HS-27A (cell line): ENCODE measurements around the gene LYL1.

Experiments used
- DNase-seq: peaks from one replicate; pipeline ENCODE4 v3.0.0-alpha.2; 2012; ENCODE audit warnings: low read depth, missing footprints

Gene LYL1

DNA sequence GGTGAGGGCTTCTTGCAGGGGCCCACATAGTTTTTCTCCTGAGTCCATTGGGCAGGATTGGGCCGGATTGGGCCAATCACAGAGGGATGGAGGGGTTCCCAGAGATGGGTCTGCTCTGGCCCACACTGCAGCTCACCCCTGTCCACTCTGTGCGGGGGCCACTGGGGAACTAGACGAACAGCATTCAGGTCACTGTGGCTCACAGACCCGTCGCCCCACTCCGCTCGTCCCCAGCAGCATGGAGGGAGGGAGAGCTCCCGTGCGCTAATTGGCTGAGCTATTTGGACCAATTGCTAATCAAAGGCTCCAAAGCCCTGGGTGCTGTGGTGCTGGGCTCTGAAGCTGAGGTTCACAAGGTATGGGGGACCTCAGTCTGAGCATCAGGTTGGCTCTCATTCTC lies 26.7 kb upstream of the LYL1 start:
- DNase-seq: no peak

DNA sequence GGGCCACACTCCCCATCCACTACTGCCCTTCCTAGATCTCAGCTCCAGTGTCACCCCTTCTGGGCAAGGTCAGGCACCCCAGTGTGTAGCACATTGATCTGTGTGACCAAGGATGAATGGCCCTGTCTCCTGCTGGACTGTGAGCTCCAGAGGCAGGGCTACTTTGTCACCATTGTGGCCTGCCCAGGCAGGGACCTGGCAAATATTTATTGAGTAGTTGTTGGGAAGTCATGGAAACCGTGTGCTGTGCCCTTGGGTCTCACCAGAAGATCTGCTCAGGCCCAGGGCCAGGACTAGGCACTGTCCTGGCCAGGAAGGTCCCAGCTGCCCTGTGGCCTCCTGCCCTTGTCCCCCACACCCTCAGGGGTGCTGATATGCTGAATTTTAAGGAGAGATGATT lies 25.9 kb upstream of the LYL1 start:
- no peak for DNase-seq

DNA sequence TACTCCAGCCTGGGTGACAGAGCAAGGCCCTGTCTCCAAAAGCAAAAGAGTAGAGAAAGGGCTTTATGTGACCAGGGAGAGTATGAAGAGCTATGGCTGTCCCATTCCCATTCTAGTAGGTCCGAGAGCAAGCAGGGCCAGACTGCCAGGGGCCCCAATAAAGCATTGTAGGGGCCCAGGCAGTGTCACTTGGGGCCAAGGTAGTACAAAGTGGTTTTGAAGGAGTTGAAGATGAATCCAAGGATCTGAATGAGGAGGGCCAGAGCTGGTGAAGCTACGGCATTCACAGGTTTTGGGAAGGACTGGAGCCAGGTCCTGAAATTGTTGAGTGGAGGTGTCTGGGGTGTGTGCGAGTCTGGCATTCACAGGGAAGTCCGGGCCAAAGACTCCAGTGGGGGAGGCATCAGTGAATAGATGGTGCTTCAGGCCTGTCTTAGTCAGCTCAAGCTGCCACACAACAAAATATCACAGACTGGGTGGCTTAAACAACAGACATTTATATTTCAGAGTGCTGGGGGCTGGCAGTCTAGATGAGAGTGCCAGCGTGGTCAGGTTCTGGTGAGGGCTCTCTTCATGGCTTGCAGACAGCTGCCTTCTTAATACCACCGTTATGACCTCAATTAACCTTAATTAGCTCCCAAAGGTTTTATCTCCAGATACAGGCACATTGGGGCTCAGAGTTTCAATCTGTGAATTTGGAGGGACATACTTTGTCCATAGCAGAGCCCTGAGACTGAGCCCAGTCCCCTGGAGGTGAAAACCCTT lies 25.3 kb upstream of the LYL1 start:
- DNase-seq: no peak

DNA sequence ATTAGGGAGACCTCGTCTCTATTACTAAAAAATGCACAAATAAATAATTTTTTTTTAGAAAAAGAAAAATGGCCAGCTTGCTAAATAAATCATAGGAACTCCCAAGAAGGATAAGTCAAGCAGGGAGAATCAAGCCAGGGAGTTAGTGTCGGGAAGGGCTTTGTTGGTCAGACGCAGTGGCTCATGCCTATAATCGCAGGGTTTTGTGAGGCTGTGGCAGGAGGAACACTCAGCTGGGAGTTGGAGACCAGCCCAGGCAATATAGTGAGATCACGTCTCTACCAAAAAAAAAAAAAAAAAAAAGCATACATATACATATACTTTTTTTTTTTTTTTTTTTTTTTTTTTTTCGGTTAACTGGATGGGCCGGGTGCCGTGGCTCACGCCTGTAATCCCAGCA lies 24.4 kb upstream of the LYL1 start:
- DNase-seq: no peak

DNA sequence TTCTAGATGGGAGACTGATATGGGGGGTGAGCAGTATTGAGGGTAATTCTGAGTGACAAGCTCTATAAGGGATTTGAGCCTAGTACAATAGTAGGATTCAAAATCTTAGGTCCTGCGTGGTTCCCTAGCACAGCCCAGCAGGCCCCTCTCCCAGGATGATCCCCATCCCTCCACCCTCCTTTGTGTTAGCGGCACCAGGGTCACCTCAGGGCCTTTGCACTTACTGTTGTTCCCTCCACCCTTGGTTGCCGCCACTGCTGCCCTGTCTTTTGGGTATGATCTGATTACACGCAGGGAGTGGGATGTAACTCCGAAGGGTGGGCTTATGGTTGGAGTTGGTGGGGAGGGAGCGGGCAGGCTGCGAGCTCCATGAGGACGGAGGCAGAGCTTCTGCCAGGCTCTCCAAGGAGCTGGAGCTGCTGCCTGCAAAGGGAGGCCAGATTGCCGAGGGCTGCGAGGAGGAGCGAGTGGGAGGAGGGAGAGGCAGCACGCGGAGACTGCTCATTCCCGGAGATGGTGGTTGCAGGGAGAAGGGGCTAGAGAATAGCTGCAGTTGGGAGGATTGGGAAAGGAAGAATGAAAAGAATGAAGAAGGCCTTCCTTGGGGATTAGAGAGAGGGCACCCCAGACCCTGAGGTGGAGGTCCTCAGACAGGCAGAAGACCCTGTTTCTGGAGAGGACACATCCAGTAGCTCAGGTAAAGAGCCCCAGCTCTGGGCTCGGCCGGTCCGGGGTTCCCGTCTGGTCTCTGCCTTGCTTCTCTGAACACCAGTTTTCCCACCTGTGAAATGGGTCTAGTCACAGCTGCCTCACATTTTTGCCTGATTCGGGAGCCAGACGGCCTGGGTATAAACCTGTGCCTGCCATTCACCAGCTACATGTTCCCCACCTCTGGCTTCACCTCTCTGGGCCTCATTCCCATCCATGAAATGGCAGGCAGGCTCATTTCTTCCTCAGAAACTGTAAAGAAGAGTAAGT lies 20.6 kb upstream of the LYL1 start:
- DNase-seq: no peak

DNA sequence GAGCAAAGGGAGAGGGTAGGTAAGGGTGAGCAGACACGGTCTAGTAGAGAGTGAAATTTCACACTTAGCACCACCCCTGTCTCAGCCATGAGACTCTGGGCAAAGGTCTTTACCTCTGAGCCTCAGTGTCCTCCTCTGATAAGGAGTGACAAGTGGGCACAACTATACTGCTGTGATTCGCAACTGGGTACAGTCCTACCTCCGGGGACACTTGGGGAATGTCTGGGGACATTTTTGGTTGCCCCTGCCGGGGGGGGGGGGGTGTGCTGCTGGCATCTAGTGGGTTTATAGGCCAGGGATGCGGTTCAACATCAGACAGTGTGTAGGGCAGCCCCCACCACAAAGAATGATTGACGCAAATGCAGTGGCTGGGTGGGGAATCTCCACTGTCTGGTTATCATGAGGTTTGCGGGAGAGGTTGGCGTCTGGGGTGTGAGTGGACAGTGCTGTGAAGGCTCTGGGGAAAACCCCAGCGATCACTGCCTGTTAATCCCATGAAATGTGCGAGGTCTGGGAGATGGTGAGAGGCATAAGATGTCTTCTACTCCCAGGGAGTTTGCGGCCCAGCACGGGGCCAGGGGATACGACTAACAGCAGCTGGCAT lies 19.7 kb upstream of the LYL1 start:
- no peak for DNase-seq

DNA sequence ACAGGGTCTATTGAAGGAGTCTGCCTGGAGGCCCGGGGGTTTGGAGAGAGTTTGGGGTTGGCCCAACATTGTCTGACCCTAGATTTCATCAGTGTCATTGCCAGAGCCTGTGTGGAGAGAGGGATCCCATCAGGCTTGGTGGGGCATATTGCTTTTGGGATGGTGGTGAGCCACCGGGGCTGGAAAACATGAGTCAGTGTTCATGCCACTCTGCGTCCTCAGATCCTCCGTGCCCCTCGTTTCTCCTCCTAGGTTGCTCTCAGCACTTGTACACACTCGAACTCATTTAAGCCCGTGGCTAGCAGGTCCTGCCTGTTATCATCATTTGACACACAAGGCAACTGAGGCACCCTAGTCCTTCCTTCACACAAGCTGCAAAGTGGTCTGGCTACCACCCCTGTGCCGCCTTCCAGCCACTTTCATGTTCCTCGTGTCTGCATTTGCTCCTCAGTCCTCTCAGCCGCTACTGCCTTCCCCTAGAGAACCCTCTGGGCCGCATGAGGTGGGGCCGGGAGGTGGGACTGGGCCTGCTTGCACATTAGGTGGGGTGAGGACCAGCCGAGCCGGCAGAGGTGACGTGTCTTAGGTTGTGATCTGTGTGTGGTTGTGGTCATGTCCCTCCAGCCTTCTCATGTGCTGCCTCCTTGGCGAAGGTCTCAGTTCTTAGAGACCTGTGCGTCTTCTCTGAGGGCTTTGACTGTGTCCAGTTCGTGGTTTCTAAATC lies 19.1 kb upstream of the LYL1 start:
- no peak for DNase-seq

DNA sequence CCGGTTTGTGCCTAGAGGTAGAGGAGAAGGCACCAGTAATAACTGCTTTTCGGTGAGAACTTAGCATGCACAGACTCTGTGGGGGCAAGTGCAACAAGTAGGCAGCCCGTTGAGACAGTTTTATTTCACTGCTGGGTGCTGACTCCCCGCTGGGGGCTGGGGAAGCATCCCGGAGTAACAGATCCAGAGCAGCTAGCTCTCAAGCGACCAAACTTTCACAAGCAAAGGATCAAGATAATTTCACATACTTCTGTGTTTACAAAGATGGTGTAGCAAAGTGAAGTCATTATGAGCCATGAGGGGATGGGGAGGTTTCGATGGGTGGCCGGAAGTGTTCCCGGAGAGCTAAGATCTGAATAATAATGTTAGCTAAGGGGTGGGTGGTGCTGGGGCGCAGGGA lies 18.2 kb upstream of the LYL1 start:
- no peak for DNase-seq

DNA sequence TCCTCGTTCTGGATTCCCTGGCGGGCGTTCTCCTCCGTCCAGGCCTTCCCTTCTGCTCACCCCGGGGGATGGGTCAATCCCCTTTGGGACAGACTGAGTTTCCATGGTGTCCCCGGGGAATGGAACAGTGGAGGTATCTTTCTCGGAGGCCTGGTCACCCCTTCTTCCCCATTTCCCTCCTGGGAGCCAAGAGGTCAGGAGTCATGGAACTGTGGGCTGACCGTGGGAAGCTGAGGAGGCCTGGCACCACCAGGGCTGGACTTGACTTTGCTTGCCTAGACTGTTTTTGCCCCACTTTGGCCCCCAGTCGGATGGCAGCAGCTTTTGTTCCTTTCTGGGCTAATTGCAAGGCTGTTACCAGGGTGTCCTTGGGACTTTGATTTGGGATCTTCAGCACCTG lies 17.4 kb upstream of the LYL1 start:
- no peak for DNase-seq

DNA sequence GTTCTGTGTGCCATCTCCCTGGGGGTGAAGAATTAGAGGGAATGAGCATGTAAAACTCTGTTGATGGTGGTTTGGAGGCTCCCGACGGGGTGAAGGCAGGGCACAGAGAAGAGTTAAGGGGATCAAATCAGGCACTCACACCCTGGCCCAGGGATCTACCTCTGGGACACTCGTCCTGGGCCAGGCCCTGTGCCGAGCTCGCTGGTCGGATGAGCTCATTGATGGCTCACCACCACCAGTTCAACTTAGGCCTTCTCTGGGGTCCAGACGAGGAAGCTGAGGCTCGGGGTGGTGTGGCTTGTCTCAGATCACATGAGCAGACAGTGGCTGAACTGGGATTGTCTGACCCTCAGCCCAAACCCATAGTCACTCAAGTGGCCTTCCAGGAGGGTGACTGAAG lies 17.0 kb upstream of the LYL1 start:
- no peak for DNase-seq

DNA sequence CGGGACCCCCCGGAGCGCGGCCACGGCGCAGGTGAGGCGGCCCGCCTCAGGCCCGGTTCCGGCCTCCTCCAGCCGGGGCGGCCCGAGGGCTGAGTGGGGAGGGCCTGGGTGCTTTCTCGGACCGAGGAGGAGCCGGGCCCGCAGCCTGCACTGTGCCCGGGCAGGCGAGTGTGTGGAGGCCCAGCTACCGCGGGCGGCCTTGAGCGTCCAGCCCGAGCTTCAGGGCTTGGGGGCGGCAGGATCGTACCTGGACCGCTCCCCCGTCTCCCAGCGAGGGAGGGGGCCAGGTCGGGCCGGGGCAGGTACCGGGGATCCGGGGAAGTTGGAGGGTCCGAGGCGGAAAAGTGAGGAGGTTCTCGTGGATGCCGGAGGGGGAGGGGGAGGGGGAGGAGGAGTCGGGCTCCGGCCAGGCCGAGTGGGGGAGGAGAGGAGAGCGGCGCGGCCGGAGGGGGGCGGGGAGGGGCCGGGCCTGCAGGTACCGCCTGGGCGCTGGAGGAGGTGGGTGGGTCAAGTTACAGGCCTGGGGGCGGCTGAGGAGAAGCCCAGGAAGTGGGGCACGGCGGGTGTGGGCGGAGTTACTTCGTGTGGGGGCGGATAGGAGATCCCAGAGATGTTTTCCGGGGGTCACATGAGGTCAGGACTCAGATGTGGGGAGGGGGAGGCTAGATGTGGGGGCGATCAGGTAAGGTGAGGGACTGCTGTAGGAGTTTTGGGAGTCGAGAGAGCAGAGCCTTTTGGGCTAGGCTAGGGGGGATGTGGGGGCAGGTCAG lies 16.0 kb upstream of the LYL1 start:
- DNase-seq: no peak

DNA sequence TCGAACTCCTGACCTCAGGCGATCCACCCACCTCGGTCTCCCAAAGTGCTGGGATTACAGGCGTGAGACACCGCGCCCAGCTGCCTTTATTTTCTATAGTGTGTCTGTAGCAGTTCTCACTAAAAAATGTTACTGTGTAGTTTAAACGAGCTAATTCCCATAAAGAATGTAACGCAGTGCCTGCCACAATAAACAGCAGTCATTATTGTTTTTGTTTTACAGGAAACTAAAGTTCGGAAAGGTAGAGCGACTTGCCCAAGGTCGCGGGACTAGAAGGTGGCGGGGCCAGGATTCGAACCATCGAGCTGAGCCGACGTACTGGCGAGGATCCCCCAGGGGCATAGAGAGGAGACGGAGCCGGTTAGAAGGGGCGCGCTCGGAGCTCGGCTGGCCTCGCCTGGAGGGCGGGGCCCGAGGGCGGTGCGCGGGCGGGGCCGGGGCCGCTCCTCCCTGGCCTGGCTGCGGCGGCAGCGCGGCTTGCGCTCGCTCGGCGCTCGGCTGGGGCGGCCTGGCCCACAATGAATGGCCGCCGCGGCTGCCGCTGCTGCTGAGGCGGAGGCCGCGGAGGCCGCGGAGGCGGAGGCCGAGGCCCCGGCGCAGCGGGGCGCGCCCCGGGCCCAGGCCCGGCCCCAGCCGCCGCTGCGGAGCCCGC lies 15.2 kb upstream of the LYL1 start, which contains the start of gene NACC1:
TSS of gene NACC1 (plus strand) at position 493 of the 652 bp plus-strand sequence. CDS start 16,944 bp downstream, outside the sequence.
- no peak for DNase-seq

DNA sequence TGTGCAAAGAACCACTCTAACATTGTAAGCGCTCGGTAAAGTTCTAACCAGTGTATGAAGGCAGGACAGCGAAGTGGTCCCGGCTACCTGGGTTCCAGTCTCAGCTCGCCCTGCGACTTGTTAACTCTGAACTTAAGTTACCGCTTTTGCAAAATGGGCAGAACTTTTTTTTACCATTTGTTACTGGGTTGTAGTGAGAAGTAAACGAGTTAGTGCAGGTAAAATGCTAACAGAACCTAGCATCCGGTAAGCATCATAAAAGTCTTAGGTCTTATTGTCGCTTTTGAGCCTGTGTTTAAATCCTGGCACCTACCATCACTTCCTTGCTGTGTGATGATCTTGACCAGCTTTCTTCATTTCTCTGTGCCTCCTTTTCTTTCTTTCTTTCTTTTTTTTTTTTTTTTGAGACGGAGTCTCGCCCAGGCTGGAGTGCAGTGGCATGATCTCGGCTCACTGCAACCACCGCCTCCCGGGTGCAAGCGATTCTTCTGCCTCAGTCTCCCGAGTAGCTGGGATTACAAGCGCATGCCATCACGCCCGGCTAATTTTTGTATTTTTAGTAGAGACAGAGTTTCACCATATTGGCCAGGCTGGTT lies 14.6 kb upstream of the LYL1 start:
- DNase-seq: no peak

DNA sequence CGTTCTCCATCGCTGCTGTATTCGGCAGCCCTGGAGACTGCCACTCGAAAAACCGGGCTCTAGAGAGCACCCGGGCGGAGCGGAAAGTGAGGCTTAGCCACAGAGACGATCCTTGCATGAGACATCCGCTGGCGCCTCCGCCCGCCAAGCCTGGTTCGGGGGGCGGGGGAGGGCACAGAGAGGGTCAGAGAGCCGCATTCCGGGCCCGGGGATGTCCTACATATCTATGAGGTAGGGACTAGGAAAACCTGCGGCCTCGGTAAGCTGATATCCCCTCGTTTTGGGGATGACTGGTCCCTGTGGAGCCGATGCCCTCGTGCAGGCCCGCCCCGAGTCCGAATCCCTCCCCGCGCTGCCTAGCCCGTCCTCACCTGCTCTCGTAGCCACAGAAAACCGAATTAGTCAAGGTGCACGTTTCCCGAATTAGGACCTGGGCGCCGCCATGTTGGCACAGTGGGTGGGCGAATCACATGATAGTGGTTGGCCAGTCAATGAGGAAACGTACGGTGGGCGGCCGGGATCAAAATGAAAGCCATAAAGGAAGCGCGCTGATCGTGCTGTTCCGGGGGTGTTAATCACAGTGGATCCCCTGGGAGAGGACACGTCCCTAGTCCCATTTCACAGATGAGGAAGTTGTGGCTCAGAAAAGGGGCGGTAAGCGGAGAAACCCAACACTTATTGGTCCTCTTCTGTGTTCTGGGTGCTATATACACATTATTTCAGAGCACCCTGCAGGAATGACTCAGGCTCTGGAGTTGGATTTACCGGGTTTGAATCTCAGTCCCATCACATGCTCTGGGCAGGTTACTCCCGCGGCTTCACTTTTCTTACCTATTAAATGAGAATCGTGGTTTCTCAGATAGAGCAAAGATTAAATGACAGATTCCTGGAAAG lies 13.9 kb upstream of the LYL1 start, which contains the start of gene TRMT1:
TSS of gene TRMT1 (minus strand) at position 459 of the 894 bp plus-strand sequence. CDS start at position 118, 341 bp downstream.
- peak; percentile 82 for DNase-seq

DNA sequence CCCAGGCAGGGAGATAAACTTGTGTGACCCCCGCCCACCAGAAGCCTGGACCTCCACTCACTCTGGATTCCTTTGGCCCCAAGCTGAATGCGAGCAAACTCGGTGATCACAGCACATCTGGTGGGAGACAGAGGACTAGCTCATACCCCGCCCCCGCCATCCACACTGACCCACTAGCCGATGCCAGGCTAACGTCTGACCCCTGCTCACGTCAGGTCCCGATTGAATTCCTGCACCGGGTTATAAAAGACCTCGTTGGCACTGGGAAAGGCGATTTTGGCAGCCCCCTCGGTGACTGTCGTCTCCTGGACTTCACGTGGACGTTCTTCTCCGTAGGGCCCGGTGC lies 13.3 kb upstream of the LYL1 start:
- DNase-seq: no peak

DNA sequence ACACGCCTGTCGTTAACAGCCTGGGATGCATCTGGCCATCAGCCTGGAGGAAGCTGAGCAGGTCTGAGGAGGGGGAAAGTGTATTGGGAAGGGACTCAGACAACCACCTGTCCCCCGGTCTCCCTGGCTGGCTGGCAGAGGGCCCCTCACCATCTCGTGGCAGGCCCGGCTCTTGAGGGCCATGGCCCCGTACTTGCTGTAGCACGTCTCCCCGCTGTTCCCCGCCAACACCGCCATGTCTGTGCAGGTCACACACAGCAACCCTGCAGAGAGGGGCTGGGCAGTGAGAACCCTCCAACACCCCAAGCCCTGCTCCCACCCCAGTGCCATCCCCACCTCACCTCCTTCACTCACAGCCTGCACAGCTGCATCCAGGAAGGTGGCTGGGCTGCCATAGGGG lies 9.9 kb upstream of the LYL1 start:
- DNase-seq: no peak

DNA sequence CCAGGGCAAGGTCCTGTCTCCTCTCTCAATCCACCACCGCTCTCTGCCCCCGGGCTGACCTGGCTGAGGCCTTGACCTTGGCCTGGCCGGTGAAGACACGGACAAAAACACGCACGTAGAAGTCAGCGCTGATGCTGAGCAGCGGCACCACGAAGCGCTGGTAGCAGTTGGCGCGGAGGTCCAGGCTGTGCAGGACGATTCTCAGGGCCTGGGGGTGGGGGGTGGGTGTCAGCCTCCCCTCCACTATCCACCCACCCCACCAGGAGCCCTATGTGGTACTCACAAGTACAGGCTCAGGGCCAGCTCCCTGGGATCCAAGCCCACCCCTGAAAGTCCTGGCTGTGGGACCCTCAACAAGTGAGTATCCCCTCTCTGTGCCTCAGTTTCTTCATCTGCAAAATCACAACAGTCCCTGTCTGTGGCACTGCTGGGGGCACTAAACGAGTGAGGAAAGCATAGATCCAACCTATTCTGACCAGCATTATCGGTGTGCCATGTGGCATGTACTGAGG lies 7.5 kb upstream of the LYL1 start:
- DNase-seq: no peak

DNA sequence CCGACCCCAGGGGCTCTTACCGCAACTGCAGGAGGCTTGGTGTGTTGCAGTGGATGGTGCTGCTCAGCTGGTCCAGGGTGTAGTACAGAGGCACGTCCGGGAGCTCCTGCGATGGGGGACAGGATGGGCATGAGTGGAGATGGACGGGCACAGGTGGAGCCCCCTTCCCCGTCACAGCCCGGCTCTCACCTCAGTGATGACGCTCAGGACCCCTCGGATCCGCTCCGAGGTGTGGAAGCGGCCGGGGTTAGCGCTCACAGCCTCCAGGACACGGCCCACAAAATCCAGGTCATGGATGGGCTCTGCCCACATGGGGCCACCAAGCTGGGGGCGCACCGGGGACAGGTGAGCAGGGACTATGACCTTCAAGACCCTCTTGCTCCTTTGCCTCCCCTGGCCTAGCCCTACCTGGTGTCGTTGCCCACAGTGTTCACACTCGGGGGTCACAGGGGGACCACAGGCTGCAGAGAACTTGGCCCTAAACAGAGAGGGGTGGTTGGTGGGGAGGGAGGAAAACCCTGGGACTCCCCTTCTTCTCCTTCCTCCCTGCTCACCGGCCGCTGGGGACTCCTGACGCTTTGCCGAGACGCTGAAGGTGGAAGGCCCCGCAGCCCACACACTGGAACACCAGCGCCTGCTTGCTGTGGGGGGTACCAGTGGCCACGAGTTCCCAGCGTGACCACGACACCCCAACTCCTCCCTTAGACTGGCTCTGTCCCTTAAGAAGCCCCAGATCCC lies 6.9 kb upstream of the LYL1 start:
- DNase-seq: no peak
